Activated CD4-positive, alpha-beta T cell treated with anti-CD3 and anti-CD28 coated beads, Interleukin-10, Interleukin-2, amounts not matched to agents 100 ng/mL and 50 ng/mL, durations not matched to agents 16 hours and 8 hours (primary cell): ENCODE measurements around the gene PLXDC2.

Experiments
- DNase-seq: peaks from one replicate; pipeline ENCODE4 v3.0.0-alpha.2; 2020

The PLXDC2 gene

DNA sequence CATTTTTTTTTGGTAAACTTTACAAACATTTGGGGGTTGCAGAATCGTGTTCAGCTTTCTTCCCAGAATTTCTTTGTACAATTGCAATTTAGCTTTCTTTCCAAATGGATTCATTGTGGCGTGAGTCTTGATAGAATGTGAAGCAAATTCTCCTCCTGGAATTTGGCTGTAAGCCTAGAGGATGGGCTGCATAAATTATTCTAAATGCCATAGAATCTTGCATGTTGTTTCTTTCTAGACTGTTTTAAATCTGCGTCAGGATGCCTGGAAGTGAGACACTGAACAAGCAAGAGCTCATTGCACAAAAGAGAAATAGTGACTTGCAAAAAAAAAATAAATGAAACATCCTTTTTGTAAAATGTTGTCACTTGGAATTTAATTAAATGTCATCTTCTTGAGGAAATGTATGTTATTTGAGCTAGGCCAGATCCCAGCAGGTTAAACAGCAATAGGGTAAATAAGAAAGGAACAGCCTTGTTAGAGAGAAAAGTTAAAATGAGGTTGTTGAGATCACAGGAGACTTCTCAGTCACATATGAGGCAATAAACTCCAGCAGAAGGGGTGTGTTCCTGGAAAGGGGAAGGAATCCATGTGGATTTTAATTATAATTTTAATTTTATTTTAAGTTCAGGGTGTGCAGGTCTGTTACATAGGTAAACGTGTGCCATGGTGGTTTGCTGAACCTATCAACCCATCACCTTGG, 483.0 kb downstream of the PLXDC2 start:
- no peak for DNase-seq

- no peak for DNase-seq
Measured at GRCh38 chr10:20300735-20301134, 484.5 kb downstream of the PLXDC2 start.

DNA sequence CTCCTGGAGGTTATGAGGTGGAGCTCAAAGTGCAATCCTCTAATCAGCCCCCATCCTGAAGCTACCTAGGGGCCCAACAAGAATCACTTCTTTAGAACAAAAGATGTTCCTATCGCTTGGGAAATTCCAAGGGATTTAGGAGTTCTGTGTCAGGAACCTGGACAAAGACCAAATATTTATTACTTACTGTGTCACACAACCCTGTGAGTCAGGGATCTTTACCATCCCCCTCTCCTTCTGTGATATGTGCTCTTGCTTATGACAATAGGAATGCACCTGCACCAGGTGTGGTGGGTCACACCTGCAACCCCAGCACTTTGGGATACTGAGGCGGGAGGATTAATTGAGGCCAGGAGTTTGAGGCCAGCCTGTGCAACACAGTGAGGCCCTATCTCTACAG, 485.8 kb downstream of the PLXDC2 start:
- no peak for DNase-seq

DNA sequence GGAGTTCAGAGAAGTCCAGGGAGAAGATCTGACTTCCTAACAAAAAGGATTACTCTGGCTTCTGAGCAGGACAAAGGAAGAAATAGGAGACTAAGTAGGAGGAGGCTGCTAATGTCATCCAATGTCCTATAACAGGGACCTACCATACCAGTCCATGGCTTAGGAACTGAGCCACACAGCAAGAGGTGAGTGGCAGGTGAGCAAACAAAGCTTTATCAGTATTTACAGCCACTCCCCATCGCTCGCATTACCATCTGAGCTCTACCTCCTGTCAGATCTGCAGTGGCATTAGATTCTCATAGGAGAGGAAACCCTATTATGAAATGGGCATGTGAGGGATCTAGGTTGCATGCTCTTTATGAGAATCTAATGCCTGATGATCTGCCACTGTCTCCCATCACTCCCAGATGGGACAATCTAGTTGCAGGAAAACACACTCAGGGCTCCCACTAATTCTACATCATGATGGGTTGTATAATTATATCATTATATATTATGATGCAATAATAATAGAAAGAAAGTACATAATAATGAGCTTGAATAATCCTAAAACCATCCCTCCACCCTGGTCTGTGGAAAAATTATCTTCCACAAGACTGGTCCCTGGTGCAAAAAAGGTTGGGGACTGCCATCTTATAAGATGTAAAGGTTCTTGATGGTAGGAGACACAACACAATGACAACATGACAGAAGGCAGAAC, 487.4 kb downstream of the PLXDC2 start:
- no peak for DNase-seq

GRCh38 chr10:20313665-20314064, 497.4 kb downstream of the PLXDC2 start:
- DNase-seq: no peak

- no peak for DNase-seq
Measured at GRCh38 chr10:20314431-20314830, 498.2 kb downstream of the PLXDC2 start.

DNA sequence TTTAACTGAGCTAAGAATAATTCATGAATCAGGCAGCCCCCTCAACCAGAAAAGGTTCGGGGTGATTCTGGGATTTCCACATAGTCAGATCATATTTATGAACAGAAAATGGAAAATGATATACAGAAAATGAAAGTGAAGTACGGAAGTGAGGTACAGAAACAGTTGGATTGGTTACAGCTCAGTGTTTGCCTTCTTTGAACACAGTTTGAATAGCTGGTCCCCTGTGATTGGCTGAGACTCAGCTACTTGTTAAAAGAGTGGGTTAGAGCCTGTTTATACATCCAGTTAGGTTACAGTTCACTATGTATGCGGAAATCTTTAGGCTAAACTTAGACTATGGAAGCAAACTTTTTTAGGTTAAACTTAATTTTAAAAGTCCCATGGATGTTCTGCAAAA, 511.7 kb downstream of the PLXDC2 start:
- no peak for DNase-seq

DNA sequence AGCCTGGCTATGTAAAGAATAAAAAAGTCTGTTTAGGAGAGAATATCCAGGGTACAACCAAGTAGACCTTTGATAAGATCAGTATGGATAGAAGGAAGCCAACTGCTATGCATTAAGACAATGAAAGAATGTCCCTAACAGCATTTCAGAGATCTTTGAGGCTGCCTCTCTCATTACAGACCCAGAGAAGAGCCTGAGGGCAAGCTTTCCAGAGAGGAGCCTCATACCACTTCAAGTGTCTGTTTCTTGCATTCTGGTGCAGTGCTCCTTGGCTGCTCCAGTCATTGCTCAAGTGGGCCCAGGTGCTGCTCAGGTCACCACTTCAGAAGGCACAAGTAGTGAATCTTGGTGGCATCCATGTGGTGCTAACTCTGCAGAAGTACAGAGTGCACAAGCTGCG, 514.0 kb downstream of the PLXDC2 start:
- DNase-seq: no peak

GRCh38 chr10:20334559-20334958, 518.3 kb downstream of the PLXDC2 start:
- no peak for DNase-seq
